ENCODE data around the gene GOLT1B. TPM values are rescaled to one million over a fixed set of nuclear protein-coding genes. Genes with fewer than 3 reads are reported as not detected.

The GOLT1B gene
- polyA plus RNA-seq, 1 of the 3 experiments (the other 2 are of a cell fraction) = 7.9 TPM

DNA sequence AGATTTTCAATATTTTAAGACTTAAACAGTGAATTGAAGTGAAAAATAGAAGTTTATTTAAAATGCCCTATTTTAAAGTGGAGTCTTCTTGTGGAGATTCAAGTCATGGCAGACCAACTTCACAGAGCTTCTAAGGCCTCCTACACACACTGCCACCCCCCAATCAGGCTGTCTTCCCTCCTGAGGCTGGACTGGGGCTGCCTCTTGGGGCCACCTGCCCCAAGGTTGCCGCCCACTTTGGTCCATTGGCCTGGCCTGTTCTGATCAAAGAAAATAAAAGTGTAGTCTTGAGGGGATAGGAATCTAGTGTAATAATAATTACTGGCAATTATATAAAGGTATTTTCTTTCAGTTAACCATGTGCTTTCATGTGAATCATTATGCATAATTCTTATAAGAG, 1.3 kb downstream of the GOLT1B start:
- no peaks in the 10 kb centered on the region for H3K9me2 ChIP-seq
- CTCF ChIA-PET = no interaction called here

DNA sequence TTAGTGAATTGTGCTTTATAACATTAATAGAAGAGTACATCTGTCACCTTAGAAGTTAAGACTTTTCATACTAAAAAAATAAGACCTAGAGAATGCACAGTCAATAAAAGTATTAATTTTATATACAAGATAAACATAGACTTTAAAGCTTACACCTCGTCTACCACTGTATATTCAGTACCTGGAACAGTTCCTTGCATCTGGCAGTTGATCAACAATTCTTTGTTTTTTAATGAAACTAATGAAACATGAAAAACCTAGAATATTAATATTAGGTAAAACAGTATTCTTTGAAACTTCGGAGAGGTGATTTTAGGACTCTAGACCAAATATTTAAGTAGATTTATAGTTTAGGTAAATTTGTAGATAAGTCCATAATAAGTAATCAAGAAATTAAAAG, 4.3 kb downstream of the GOLT1B start:
- Histone ChIP-seq H3K4me2 (no peak overlapping the region), H2AFZ (ENCODE audit: low read depth) (no peak overlapping the region), H3K9me2 (no peaks in the 10 kb centered on the region; the same call in 1 of the 2 replicates), H3K27me3 (ENCODE audit: insufficient read depth) (no peaks in the 10 kb centered on the region), H3K4me1 (ENCODE audit: control insufficient read depth in 1 of 2, insufficient read depth in 2 of 2, low read depth in 1 of 2, low read length in 1 of 2) (peaks cover 5 to 11% of the 10 kb centered on the region in 2 experiments; a peak in 3 of 4 replicates), H3K9ac (no peak overlapping the region), H3K79me2 (ENCODE audit: insufficient read depth) (peaks cover 89% of the 10 kb centered on the region), H3K9me3 (no peaks in the 10 kb centered on the region), H3K36me3 (replicated peaks in 1 of 2; ENCODE audit: control insufficient read depth in 1 of 2, insufficient read depth in 2 of 2, low read length in 1 of 2) (peaks cover 27 to 43% of the 10 kb centered on the region in 2 experiments), H3K27ac (ENCODE audit: low read depth in 2 of 2, low read length in 1 of 2) (no peak overlapping the region), H4K20me1 (ENCODE audit: insufficient read depth) (peaks cover 62% of the 10 kb centered on the region), H3K4me3 (ENCODE audit: low read depth in 2 of 2, low read length in 1 of 2) (no peak overlapping the region), H3F3A (replicated peaks; ENCODE audit: insufficient read depth) (peaks cover 5% of the 10 kb centered on the region)
- 64% methylated on average over 2 of the region's 2 CpGs for WGBS (ENCODE audit: low lambda C conversion rate)
- ChIA-PET POLR2A (no interaction called here), CTCF (no interaction called here)
- no peak for TF ChIP-seq FOXM1 (IDR thresholded peaks at IDR 0.05; ENCODE audit: low read depth)
- DNase-seq = no peak

More for the DNA sequence above, 1.3 kb downstream of the GOLT1B start:
- POLR2A ChIA-PET = no interaction called here
- peak overlapping the region; percentile 90 to 98 for H3K4me3 ChIP-seq (ENCODE audit: low read depth in 2 of 2, low read length in 1 of 2)
- no peak overlapping the region for H2AFZ ChIP-seq (ENCODE audit: low read depth)
- H3K9ac ChIP-seq = peak overlapping the region; percentile 98; the same call in 1 of the 2 replicates
- peaks cover 19 to 33% of the 10 kb centered on the region in 2 experiments for H3K36me3 ChIP-seq (replicated peaks in 1 of 2; ENCODE audit: control insufficient read depth in 1 of 2, insufficient read depth in 2 of 2, low read length in 1 of 2)
- peaks cover 53% of the 10 kb centered on the region for H4K20me1 ChIP-seq (ENCODE audit: insufficient read depth)
- peaks cover 5% of the 10 kb centered on the region for H3F3A ChIP-seq (replicated peaks; ENCODE audit: insufficient read depth)
- peaks cover 17% of the 10 kb centered on the region in 2 experiments; a peak in 3 of 4 replicates for H3K4me1 ChIP-seq (ENCODE audit: control insufficient read depth in 1 of 2, insufficient read depth in 2 of 2, low read depth in 1 of 2, low read length in 1 of 2)
- no peak overlapping the region; a peak in 1 of 4 replicates for H3K27ac ChIP-seq (ENCODE audit: low read depth in 2 of 2, low read length in 1 of 2)
- H3K4me2 ChIP-seq = peak overlapping the region; percentile 85
- 100% methylated on average over 1 of the region's 1 CpG for WGBS (ENCODE audit: low lambda C conversion rate)
- TF ChIP-seq MXI1 (IDR thresholded peaks at IDR 0.05; ENCODE audit: low read depth, low read length) = no peak
- TF ChIP-seq GATA2 (CRISPR knock-in tag; IDR thresholded peaks at IDR 0.05) = no peak
- TF ChIP-seq, protein P1, sequence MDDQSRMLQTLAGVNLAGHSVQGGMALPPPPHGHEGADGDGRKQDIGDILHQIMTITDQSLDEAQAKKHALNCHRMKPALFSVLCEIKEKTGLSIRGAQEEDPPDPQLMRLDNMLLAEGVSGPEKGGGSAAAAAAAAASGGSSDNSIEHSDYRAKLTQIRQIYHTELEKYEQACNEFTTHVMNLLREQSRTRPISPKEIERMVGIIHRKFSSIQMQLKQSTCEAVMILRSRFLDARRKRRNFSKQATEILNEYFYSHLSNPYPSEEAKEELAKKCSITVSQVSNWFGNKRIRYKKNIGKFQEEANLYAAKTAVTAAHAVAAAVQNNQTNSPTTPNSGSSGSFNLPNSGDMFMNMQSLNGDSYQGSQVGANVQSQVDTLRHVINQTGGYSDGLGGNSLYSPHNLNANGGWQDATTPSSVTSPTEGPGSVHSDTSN (IDR thresholded peaks at IDR 0.05) = no peak
- TF ChIP-seq TAF1 (IDR thresholded peaks at IDR 0.05; ENCODE audit: borderline replicate concordance, low read depth, low read length) = no peak
- no peak for TF ChIP-seq MEF2A (IDR thresholded peaks at IDR 0.05; ENCODE audit: borderline replicate concordance, low read depth)
- TF ChIP-seq FOSL2 (IDR thresholded peaks at IDR 0.05; ENCODE audit: borderline replicate concordance, low read depth) = no peak
- TF ChIP-seq FOXJ3 (CRISPR knock-in tag; IDR thresholded peaks at IDR 0.05) = no peak
- TF ChIP-seq ELF1 (IDR thresholded peaks at IDR 0.05) = no peak
- no peak for TF ChIP-seq CHD2 (IDR thresholded peaks at IDR 0.05; ENCODE audit: low read length, partially characterized antibody)
- TF ChIP-seq NFIC (IDR thresholded peaks at IDR 0.05; ENCODE audit: borderline replicate concordance) = no peak
- no peak for TF ChIP-seq EZH2phosphoT487 (IDR thresholded peaks at IDR 0.05; ENCODE audit: borderline replicate concordance, low read depth)
- TF ChIP-seq SIN3A (IDR thresholded peaks at IDR 0.05; ENCODE audit: borderline replicate concordance, low read depth, low read length) = no peak
- TF ChIP-seq, protein P2, sequence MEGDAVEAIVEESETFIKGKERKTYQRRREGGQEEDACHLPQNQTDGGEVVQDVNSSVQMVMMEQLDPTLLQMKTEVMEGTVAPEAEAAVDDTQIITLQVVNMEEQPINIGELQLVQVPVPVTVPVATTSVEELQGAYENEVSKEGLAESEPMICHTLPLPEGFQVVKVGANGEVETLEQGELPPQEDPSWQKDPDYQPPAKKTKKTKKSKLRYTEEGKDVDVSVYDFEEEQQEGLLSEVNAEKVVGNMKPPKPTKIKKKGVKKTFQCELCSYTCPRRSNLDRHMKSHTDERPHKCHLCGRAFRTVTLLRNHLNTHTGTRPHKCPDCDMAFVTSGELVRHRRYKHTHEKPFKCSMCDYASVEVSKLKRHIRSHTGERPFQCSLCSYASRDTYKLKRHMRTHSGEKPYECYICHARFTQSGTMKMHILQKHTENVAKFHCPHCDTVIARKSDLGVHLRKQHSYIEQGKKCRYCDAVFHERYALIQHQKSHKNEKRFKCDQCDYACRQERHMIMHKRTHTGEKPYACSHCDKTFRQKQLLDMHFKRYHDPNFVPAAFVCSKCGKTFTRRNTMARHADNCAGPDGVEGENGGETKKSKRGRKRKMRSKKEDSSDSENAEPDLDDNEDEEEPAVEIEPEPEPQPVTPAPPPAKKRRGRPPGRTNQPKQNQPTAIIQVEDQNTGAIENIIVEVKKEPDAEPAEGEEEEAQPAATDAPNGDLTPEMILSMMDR (IDR thresholded peaks at IDR 0.05) = no peak
- TF ChIP-seq YY1 (IDR thresholded peaks at IDR 0.05; ENCODE audit: low read depth) = no peak
- H3K27me3 ChIP-seq (ENCODE audit: insufficient read depth) = no peaks in the 10 kb centered on the region
- peaks cover 94% of the 10 kb centered on the region for H3K79me2 ChIP-seq (ENCODE audit: insufficient read depth)
- DNase-seq = no peak
- no peaks in the 10 kb centered on the region for H3K9me3 ChIP-seq
